Transverse colon (tissue), 4 donors: Measurements from ENCODE around the gene ME3. TPM values are rescaled to one million over a fixed set of nuclear protein-coding genes. Genes with fewer than 3 reads are reported as not detected.

Experiments
- DNase-seq: peaks from one replicate; pipeline ENCODE4 v3.0.0-alpha.2; 2019
- H3K27ac ChIP-seq, 4 donors: fragments of 200-600 bp; sonication (generic); 2 replicates each; pipeline ENCODE4 v1.5.1; 2016 to 2018; ENCODE audit warnings: inconsistent platforms in 4 of 4
- H3K27me3 ChIP-seq: fragments of 200-600 bp; sonication (generic); 2 replicates; pipeline ENCODE4 v1.5.1; 2017; ENCODE audit warnings: inconsistent platforms
- H3K36me3 ChIP-seq, 4 donors: fragments of 200-600 bp; sonication (generic); 2 replicates each; pipeline ENCODE4 v1.5.1; 2017 to 2019; ENCODE audit warnings: inconsistent platforms in 4 of 4
- H3K4me1 ChIP-seq, 4 donors: fragments of 200-600 bp; sonication (generic); 2 replicates each; pipeline ENCODE4 v1.5.1; 2017 to 2020; ENCODE audit warnings: inconsistent platforms in 4 of 4
- H3K4me3 ChIP-seq, 4 donors: fragments of 200-600 bp; sonication (generic); 1 replicate in 1 of 4; 2 replicates in 3 of 4; pipeline versions ENCODE4 v1.5.1 to v1.6.1; 2017 to 2019; ENCODE audit warnings: inconsistent platforms in 4 of 4
- H3K9me3 ChIP-seq, 2 donors: fragments of 200-600 bp; sonication (generic); 2 replicates each; pipeline ENCODE4 v1.5.1; 2017 to 2019; ENCODE audit warnings: inconsistent platforms in 2 of 2
- EP300 ChIP-seq: sonication (generic); formaldehyde crosslinking; IDR thresholded peaks from one replicate; pipeline ENCODE4 v1.6.1; 2017; ENCODE audit warnings: antibody characterized with exemption, low read depth
- POLR2A ChIP-seq: fragments of 450-650 bp; IDR thresholded peaks from one replicate; pipeline ENCODE4 v1.6.1; 2016; ENCODE audit warnings: antibody characterized with exemption, mild to moderate bottlenecking, moderate library complexity
- POLR2AphosphoS5 ChIP-seq, 3 donors: sonication (generic); formaldehyde crosslinking; IDR thresholded peaks; one replicate each; pipeline ENCODE4 v1.6.1; 2016; ENCODE audit warnings: antibody characterized with exemption in 3 of 3
- WGBS, 2 donors: methylation state at CpG; one replicate each; pipeline ENCODE4 v1.1.5; 2018; ENCODE audit warnings: low coverage in 1 of 2; 5-methylcytosine and 5-hydroxymethylcytosine counted together
- in situ Hi-C, 4 donors: fragments of 200-750 bp; cut with MboI; loops; one replicate each; pipeline versions ENCODE4 v1.15.0 to v1.15.1; 2017; ENCODE audit warnings: low sequenced_read_pairs in 3 of 4, low pct_ligation_motif_present in 1 of 4, low pct_unique_long_range_greater_than_20kb in 1 of 4
- intact Hi-C: fragments of 100-400 bp; cut with DNase I; formaldehyde crosslinking; loops from one replicate; pipeline ENCODE4 v1.15.1; 2023; ENCODE audit warnings: low total_unique reads
- total RNA-seq, 4 donors: library from RNA; depleted of rRNA; stranded (reverse); fragments of >200 nt; gene quantifications; one replicate each; pipeline ENCODE4 v1.1.0, GENCODE V29; 2016
- TF ChIP-seq, protein P1 (sequence below), 5 experiments: fragments of 200-600 bp in 3 of 5; fragments of 450-650 bp in 2 of 5; sonication (generic) in 3 of 5; IDR thresholded peaks; 1 replicate in 2 of 5; 2 replicates in 3 of 5; pipeline ENCODE4 v1.5.1; 2016 to 2017; ENCODE audit warnings: antibody characterized with exemption in 5 of 5, inconsistent platforms in 3 of 5, mild to moderate bottlenecking in 2 of 5, moderate library complexity in 1 of 5

Gene ME3
- total RNA-seq, 4 donors from 2014 or later: 91.8 to 258 (median 116) TPM

DNA sequence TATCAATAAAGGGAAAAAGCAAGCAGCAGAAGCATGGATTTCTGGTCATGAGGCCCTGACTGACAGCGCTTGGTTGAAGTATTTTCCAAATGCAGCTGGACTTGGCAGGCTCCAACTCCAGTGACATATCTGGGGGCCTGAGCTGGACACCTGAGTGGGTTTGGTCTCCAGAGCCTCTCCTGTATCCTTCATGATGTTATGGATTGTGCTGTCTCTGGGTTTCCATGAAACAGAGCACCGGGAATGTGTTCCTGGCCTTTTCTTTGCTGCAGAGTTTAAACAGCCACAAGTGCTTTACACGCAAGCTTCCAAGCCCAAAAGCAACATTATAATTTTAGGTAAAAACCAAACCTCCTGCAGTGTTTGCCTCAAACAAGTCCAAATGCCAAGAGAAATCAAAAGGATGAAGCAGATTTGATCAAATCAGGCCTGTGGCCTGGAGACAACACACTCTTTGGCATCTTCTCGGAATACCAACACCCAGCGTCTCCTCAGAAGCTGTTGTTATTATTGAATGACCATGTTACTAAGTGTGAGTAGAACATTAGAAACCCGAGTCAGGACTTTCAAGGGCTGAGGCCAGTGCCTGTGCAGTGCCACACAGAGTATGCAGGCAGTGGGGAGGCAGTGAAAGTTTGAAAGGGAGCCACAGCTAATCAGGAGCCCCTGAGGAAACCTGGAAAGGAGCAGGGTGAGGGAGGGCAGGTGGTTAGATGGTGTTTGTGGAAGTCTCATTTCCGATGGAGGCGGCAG, 42.0 kb downstream of the ME3 start:
- peak overlapping the region; percentile 27 to 73 (median 57) for H3K27ac ChIP-seq
- intact Hi-C loops: no loop called here

DNA sequence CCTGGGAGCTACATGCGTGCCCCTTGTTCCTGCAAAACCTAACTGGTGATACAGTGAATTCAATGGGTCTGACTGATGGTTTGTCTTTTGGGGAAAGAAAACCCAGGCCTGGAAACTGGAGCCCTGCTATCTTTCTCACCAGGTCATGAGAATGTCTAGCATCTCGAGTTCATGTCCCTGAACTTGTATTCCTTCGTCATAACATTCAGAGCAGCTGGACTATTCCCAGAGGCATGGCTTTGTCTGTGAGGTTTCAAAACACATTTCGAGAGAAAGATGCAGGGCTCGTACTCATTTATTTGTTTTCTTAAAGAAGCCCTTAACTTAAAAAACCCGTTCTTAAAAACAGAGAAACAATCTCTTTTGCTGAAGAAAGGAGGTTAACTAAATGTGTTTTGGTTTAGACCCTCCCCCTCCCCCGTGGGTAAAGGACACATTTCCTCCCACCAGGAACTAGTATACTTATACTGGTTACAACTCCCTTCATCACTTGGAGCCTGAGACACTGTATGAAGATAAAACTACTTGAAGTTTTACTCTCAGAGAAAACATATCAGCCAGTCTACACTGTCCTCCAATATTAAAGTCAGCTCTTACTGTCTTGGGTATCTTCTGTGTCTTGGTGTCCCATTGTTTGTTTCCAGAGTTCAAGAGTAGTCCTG, 43.2 kb downstream of the ME3 start:
- DNase-seq: no peak
- no peaks in the 10 kb centered on the region for H3K36me3 ChIP-seq
- H3K27me3 ChIP-seq: no peaks in the 10 kb centered on the region
- H3K27ac ChIP-seq: peak overlapping the region; percentile 47 to 73 (median 57)
- H3K4me3 ChIP-seq: no peak overlapping the region
- TF ChIP-seq POLR2AphosphoS5 (IDR thresholded peaks at IDR 0.05): peak in 1 of 3 donors; percentile 15
- TF ChIP-seq, protein P1, sequence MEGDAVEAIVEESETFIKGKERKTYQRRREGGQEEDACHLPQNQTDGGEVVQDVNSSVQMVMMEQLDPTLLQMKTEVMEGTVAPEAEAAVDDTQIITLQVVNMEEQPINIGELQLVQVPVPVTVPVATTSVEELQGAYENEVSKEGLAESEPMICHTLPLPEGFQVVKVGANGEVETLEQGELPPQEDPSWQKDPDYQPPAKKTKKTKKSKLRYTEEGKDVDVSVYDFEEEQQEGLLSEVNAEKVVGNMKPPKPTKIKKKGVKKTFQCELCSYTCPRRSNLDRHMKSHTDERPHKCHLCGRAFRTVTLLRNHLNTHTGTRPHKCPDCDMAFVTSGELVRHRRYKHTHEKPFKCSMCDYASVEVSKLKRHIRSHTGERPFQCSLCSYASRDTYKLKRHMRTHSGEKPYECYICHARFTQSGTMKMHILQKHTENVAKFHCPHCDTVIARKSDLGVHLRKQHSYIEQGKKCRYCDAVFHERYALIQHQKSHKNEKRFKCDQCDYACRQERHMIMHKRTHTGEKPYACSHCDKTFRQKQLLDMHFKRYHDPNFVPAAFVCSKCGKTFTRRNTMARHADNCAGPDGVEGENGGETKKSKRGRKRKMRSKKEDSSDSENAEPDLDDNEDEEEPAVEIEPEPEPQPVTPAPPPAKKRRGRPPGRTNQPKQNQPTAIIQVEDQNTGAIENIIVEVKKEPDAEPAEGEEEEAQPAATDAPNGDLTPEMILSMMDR (IDR thresholded peaks at IDR 0.05): no peak
- in situ Hi-C loops: no loop called here
- H3K4me1 ChIP-seq: peaks cover 0 to 19% (median 6%) of the 10 kb centered on the region in 4 donors
- intact Hi-C loops: loop anchor here (10.0 kb wide), 1 partner anchor 176 kb away; the partner anchor contains the start of gene PRSS23
- WGBS, 2 donors: 54 to 62% methylated on average over 6 to 7 of the region's 7 CpGs
- H3K9me3 ChIP-seq: no peaks in the 10 kb centered on the region

More for the DNA sequence above, 42.0 kb downstream of the ME3 start:
- no peak for DNase-seq
- Histone ChIP-seq H3K27me3 (no peaks in the 10 kb centered on the region), H3K4me3 (no peak overlapping the region), H3K4me1 (peaks cover 0 to 19% (median 6%) of the 10 kb centered on the region in 4 donors), H3K36me3 (no peaks in the 10 kb centered on the region), H3K9me3 (no peaks in the 10 kb centered on the region)
- 73 to 78% methylated on average over 5 to 8 of the region's 8 CpGs for WGBS, 2 donors
- in situ Hi-C loops: no loop called here
- TF ChIP-seq, protein P1 (IDR thresholded peaks at IDR 0.05): no peak

DNA sequence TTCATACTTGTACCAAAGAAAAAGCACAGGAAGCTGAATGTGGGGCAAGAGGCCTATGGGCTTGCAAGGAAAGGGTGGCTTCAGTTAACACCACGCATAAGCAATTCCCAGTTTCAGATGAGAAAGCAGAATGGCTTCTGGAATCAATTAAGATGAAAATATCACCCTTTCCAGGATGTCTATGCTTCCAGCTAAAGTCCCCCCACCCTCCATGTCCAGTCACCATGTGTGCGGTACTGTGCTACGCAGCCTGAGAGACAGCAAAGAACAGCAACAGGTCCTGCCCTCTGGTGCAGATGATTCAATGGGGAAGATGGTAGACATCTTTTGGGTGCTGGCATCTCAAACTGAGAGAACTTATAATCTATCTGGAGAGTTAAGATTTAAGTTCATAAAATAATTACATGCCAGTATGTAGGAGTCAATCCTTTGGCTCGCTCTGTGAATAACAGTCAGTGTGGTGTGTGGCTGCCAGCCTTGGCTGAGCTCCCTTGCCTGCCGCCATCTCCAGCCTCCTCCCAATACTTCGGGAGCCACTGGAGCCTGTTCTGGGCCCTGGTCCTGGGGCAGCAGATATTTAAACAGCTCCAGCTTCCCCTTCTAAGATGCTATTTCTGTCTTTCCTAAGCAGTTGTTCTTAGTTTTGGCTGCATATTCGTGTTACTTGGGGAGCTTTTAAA, 44.5 kb downstream of the ME3 start:
- Histone ChIP-seq H3K27ac (peak overlapping the region; percentile 45 to 73 (median 55)), H3K4me1 (peaks cover 0 to 19% (median 6%) of the 10 kb centered on the region in 4 donors), H3K4me3 (no peak overlapping the region), H3K36me3 (no peaks in the 10 kb centered on the region), H3K27me3 (no peaks in the 10 kb centered on the region), H3K9me3 (no peaks in the 10 kb centered on the region)
- DNase-seq: no peak
- WGBS, 2 donors: 82 to 100% methylated on average over 2 to 7 of the region's 7 CpGs
- intact Hi-C loops (loop anchor here (10.0 kb wide), 1 partner anchor 177 kb away; the partner anchor contains the start of gene PRSS23), in situ Hi-C loops (no loop called here)
- TF ChIP-seq EP300 (no peak), POLR2AphosphoS5 (IDR thresholded peaks at IDR 0.05) (no peak), POLR2A (no peak)
- TF ChIP-seq, protein P1 (IDR thresholded peaks at IDR 0.05): no peak

DNA sequence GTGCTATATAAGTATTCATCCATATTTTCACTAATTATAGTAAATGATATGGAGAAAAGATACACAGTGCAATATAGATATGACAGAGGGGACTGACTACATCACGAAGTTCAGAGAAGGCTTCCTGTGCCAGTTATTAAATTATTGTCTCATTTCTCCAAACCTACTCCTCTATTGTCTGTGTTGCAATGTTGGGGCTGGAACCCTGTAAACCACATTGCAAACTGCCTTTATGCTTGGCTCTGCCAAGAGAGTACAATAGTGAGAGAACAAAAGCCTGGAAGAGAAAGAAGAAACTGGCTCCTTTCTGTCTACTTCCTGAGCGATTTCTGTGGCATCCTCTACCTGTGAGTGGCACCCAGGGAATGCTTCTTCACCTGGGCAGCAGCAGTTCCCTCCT, 46.4 kb downstream of the ME3 start:
- DNase-seq: no peak
- TF ChIP-seq POLR2AphosphoS5 (IDR thresholded peaks at IDR 0.05): no peak
- Histone ChIP-seq H3K36me3 (no peaks in the 10 kb centered on the region), H3K27ac (no peak overlapping the region), H3K27me3 (no peaks in the 10 kb centered on the region), H3K9me3 (no peaks in the 10 kb centered on the region), H3K4me3 (no peak overlapping the region), H3K4me1 (peaks cover 0 to 19% (median 6%) of the 10 kb centered on the region in 4 donors)
- intact Hi-C loops (loop anchor here (10.0 kb wide), 1 partner anchor 179 kb away; the partner anchor contains the start of gene PRSS23), in situ Hi-C loops (no loop called here)
- WGBS, 2 donors: 33 to 80% methylated on average over 1 to 2 of the region's 2 CpGs
